Ureter (tissue), 1 donor: ENCODE measurements around the gene CHPT1. TPM values are rescaled to one million over a fixed set of nuclear protein-coding genes. Genes with fewer than 3 reads are reported as not detected.
"Not testable (repeated sequence)": the region's sequence is repeated elsewhere in the genome, so short reads cannot be mapped to it uniquely, and the experiment has no call there.

Source experiments
- DNase-seq: peaks from one replicate; pipeline ENCODE4 v3.0.0-alpha.2; 2020; ENCODE audit warnings: low spot score
- total RNA-seq: library from RNA; stranded (reverse); gene quantifications from one replicate; pipeline ENCODE4 v1.2.4, GENCODE V29; 2023
- donor health status: DM: yes; HTN: yes; CAD: no.

Gene CHPT1
- total RNA-seq = 49.9 TPM

DNA sequence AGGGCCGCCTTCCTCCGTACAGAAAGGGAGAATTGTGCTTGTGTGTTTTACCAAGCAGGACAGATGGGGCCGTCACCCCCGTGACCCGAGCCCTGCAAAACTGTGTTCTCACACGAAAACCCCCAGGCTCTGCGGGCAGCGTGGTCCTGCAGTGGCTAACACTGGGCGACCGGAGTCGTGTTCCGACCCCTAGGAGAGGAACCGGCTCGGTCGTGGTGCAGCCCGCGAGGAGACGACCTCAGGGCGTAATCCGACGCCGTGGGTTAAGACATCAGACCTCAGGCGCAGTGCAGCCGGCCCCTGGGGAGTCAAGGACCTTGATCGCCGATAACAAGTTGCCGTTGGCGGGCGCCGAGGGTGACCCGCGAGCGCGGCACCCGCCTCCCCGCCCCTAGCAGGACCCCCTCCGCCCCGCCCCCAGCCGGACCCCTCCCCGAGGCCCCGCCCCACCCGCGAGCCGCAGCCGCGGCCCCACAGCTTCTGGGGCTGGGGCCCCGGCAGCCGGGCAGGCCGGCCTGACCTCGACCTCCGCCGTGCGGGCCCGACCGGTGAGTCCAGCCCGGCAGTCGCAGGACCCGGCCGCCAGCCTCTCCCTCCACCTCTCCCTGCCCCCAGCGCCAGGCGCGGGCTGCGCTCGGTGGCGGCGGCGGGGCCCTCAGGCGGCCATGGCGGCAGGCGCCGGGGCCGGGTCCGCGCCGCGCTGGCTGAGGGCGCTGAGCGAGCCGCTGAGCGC lies at the start of gene CHPT1:
Gene CHPT1, plus strand, starts transcription at position 444 of the 733 bp plus-strand sequence. Its CDS starts 222 bp downstream, at position 666.
- peak; percentile 63 for DNase-seq

DNA sequence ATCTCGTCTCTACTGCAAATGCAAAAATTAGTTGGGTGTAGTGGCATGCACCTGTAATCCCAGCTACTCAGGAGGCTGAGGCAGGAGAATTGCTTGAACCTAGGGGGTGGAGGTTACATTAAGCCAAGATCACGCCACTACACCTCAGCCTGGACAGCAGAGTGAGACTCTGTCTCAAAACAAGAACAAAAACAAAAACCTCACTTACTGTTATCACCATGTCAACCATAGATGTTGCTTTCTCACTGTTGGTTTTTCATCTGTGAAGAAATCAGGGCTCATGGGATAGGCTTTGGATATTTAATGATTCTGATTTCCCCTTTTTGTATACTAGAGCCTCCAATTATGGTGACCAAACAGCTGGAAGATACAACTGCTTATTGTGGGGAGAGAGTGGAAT lies 49.7 kb upstream of the CHPT1 start:
- DNase-seq = no peak

DNA sequence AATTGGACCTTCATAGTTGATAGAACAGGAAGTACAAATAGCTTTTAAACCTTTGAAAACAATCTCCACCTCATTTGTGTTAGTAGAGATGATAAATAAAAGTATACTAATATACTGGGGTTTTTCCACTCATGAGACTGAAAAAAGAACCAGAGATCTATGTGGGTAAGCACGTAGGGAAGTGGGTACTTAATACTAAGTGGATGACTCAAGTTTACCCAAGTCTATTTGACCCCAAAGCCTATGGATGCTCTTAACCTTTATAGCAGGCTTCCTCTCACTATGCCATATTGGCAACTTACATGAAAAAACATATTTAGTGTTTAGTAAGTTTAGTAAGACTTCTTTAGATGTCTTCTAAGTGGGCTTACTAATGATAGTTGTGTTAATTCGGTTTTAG lies 49.2 kb upstream of the CHPT1 start:
- DNase-seq = no peak

DNA sequence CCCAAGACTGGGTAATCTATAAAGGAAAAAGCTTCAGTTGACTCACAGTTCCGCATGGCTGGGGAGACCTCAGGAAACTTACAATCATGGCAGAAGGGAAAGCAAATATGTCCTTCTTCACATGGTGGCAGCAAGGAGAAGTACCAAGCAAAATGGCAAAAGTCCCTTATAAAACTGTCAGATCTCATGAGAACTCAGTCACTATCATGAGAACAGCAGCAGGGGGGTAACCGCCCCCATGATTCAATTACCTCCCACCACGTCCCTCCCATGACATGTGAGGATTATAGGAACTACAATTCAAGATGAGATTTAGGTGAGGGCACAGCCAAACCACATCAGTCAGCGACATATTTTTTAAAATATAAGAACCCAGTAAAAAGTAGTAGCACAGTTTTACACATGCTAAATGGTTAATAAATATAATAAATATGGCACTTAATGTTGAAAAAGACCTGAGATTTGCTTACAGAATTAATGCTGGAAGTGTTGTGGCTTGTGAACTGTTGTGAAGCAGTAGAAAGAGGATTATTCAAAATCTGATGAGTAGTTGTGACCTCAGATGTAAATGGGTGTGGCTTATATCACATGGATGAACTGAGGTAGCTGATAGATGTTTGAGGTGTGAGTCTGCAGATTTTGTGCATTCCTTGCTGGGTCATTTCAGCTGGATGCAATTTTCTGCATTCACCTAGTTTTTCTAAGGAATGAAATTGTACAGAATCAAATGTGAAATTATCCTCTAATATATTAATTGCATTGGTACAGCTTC lies 46.9 kb upstream of the CHPT1 start:
- no peak for DNase-seq

DNA sequence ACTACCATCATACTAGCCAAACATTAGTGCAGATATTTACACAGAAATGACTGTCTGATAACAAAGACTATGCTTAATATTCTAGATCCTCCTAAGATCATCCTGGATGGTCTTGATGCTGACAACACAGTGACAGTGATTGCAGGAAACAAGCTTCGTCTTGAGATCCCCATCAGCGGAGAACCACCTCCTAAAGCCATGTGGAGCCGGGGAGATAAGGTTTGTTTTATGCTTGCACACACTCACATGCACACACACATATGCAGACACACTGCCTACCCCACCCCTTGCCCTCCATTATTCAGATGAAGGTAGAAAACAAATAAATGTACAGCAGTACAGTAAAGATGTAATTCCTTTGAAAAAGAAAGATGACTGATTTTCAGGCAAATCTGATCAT lies 44.4 kb upstream of the CHPT1 start:
- no peak for DNase-seq

DNA sequence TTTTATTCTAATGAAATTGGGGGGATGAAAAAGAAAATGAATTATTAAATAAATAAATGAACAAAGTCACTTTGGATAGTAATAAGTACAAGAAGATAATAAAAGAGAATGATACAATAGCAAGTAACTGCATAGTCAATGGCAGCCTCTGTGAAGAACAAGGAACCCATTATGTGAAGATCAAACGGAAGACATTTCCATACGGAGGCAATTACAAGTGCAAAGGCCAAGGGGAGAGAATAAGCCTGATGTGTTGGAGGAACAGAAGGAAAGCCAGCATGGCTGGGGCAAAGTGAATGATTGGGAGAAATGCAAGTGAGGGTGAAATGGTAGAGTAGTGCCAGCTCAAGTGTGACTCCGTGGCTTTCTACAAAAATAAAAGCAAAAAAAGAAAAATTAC lies 43.9 kb upstream of the CHPT1 start:
- no peak for DNase-seq

DNA sequence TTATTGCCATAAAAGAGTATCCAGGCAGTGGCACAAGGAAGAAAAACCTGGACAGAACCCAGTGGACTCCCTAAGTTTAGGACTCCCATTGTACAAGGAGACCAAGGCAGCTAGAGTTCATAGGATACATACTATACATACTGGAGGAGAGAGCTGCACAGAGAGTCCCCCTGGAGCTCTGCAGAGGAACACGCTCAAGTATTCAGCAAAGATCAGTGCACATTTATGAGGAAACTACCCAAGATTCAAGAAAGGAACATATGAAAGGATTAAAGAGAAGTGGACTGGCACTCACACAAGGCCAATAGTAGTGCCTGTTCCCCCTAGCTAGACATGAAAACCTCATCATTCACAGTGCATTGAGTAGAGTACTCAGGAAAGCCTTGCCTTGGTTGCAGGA lies 43.0 kb upstream of the CHPT1 start:
- DNase-seq = no peak

DNA sequence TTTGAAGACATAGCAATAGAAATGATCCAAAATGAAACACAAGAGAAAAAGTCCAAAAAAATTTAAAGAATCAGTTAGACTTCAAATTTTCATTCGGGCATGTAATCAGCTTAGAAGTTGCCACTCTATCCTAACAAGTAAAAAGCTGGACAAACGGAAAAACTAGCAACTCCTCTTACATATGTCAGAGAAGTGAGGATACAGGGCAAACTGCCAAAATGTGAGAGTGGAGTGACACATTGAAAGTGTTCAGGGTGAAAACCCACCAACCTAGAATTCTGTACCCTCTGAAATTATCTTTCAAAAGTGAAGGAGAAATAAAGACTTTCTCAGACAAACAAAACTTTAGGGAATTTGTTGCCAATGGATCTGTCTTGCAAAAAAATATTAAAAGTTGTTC lies 42.0 kb upstream of the CHPT1 start:
- DNase-seq = no peak

DNA sequence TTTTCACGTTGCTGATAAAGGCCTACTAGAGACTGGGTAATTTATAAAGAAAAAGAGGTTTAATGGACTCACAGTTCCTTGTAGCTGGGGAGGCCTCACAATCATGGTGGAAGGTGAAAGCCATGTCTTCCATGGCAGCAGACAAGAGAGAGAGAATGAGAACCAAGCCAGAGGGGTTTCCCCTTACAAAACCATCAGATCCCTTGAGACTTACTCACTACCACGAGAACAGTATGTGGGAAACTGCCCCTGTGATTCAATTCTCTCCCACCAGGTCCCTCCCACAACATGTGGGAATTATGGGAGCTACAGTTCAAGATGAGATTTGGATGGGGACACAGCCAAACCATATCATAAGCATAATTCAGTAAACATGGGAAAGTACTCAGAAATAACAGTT lies 36.8 kb upstream of the CHPT1 start:
- DNase-seq = not testable (repeated sequence)

DNA sequence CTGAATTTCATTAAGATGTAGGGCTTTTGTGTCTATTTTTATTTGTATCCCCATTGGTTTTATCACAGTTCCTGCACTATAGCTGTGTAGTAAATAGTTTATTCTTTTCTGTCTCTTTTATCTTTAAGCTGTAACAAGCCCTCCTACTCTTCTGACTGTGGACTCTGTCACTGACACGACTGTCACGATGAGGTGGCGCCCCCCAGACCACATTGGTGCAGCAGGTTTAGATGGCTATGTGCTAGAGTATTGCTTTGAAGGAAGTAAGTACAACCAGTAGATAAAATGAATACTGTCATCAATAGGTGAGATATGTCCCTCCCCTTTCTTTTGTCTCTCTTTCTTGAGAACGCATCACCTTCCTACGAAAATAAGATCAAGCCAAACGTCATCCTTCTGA lies 34.1 kb upstream of the CHPT1 start:
- DNase-seq = no peak

DNA sequence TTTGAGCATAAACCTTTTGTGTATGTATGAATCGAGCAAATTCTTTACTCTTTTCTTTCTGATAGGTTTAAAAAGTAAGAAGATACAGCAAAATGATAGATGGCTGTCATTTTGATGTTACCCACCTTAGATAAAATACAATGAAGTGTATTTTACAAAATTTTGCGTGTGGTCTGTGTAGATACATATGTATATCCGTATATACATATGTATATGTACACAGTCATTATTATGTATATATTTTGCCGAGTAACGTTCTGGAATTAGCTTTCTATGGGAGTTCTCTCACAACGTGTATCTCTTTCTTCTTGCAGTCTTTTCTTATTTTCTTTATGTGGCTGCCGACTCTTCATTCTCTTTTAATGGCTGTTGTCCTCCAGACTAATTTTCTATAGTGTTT lies 32.4 kb upstream of the CHPT1 start:
- no peak for DNase-seq

DNA sequence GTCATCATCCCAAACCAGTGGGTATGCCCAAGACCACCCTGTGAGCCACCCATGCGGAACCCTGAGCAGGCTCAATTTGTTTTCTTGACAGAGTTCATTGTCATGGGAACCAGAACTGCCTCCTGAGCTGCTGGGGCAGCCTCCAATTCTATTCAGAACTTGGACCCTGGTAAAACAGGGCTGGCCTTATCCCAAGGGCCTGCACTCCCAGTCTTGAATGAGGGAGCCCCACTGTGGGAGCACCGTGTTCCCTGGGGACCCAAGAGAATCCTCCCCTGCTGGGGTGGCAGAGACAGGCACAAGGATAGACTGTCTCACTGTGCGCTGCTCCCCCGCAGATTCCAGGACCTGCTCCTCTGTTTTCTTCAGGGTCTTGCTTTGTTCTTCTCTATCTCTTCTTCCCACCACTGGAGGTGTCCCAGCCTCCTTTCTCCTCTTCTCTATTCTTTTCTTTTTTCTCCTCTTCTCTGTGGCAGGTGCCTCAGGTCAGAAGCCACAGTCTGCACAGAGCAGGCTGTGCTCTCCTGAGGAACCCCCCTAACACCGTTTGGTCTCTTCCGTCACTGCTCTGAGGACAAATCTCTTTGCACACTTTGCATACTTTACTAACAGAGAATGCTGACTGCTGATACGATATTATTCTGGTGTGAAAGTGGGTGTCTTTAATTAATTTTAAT lies 31.2 kb upstream of the CHPT1 start:
- no peak for DNase-seq

DNA sequence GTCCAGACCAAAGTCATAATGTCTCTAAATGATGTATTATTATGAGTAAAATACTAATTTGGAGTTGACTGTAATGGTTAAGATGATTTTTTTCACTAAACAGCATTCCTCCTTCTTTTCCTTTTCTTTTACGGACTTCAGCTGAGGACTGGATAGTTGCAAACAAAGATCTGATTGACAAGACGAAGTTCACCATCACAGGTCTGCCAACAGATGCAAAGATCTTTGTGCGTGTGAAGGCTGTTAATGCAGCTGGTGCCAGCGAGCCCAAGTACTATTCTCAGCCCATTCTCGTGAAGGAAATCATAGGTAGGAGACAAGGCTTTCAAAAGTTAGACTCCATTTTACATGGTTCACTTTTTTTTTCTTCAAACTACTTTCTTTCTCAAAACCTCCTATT lies 29.8 kb upstream of the CHPT1 start:
- DNase-seq = no peak

DNA sequence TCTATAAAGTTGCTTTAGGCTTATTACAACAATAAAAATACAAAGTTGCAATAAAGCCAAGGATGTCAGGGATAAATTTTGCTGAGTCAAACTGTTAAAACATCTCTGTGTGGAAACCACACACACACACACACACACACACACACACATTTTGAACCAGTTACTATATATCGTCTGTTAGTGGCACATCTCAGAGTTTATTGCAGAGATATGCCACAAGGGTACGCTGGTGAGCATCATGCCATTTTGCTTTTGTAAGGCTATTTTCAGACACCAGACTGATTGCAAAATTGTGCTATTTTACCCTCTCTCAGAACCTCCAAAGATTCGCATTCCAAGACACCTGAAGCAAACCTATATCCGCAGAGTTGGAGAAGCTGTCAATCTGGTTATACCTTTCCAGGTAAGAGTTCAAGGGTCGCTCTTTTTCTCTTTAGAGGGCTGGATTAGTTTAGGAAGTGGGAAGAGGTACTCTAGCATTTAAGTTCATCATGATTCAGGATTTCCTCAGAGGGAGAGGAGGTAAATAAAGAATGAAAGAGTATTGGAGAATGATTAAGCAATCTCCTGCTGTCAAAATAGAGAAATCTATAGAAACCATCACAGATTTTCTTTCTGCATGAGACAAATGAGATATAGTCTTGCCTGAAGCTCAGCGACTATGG lies 27.3 kb upstream of the CHPT1 start:
- peak; percentile 44 for DNase-seq

DNA sequence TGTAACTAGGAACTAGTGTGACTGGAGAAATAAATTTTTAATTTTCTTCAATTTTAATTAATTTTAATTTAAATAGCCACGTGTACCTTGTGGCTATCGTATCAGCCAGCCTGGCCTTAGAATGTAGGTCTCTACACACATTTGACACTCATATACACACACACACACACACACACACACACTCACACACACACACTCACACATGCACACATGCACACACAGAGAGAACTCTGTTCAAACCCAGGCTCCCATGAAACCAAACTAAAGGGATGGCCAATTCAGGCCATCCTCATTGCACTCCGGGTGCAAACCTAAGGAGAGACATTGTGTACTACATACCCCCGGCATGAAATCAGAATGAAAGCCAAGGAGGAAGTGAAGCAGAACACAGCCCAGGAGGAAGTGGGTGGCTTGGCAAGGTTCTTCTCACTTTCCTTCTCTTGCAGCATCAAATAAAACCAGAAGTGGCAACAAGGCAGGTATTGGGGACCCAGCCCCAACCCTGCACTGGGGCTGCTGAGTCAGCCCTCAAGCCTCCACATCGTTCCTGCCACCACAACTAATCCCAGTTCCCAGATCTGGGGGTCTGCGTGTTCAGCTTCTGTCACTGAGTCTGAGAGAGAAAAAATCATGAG lies 26.2 kb upstream of the CHPT1 start:
- DNase-seq = peak; percentile 50

DNA sequence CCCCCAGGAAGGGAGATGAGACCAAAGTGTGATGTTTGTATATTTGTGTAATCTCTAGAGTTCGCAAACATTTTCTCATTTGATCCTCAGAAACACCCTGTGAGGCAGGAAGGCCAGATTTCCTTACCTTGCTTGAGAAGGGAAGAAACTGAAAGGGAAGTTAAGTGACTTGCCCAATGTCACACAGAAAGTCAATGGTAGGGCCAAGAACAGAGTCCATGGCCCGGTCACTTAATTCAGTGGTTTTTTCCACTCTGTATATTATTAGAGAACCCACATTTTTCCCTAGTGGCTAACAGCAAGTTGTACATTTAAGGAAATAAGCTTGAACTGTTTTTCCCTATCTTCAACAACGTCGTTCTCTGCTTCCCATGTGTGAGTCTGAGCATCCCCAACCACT lies 25.6 kb upstream of the CHPT1 start:
- no peak for DNase-seq

DNA sequence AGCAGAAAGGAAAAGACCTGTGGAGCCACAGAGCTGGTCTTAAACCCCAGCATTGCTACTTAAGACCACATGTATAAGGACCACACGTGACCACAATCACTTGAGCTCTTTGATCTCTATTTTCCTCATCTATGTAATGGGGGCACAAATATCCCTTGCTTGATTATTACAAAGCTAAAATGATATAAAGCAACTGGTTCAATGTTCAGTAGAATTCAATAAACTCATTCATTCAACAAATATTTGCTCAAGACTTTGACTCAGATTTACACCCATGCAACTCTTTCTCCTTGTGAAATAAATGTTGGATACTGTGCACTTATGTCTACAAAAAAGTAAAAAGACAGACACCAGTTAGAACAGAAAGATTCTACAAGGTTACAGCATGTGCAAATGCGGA lies 21.9 kb upstream of the CHPT1 start:
- DNase-seq = no peak

DNA sequence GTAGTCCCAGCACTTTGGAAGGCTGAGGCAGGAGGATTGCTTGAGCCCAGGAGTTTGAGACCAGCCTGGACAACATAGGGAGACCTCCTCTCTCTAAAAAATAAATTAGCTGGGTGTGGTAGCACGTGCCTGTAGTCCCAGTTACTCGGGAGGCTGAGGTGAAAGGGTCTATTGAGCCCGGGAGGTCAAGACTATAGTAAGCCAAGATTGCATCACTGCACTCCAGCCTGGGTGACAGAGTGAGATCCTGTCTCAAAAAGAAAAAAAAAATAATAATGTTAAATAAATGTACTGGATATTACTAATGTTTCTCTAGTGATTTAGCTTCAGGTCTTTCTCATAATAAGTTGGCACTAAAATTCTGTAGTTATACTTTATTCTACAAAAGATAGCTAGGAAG lies 20.9 kb upstream of the CHPT1 start:
- DNase-seq = not testable (repeated sequence)

DNA sequence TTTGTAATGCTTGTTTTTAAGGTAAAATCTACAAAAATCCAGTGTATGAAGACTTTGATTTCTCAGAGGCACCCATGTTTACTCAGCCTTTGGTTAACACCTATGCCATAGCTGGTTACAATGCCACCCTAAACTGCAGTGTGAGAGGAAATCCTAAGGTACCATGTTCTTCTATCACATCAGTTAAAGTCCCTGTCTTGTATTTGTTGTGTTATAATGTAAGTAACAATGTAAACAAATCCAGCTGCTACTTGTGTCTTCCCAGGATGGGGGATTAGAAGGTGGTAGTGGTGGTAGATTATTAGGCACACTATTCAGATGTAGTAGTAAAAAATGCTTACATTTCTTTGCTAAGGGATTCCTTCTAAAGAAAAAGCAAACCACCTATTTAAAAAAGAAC lies 19.4 kb upstream of the CHPT1 start:
- no peak for DNase-seq

DNA sequence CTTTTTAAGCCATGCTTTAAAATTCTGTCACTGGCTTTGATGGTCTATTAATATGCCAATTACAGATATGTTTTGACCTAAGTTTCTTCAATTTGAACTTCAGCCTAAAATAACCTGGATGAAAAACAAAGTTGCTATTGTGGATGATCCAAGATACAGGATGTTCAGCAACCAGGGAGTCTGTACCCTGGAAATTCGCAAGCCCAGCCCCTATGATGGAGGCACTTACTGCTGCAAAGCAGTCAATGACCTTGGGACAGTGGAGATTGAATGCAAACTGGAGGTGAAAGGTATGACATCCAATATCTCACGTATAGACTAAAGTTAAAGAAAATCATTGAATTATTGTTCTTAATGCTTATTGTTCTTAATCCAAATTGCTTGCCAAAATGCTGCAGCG lies 17.2 kb upstream of the CHPT1 start:
- DNase-seq = no peak

DNA sequence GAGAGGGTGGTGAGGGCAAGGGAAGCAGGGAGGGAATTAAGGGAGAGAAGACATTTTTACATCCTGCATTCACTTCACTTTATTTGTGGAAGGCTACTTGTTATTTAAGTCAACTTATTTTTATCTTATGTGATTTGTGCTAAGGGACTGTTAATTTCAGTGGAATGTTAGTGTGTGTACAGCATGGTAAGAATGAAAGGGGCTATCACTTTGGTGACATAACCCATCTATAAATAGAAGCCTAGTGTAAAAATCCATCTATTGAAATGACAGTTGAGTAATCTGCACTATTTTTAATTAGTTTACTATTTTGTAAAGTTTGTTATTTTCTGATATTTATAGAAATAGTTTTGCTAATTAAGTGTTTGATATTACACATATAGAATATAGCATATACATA lies 16.8 kb upstream of the CHPT1 start:
- no peak for DNase-seq

DNA sequence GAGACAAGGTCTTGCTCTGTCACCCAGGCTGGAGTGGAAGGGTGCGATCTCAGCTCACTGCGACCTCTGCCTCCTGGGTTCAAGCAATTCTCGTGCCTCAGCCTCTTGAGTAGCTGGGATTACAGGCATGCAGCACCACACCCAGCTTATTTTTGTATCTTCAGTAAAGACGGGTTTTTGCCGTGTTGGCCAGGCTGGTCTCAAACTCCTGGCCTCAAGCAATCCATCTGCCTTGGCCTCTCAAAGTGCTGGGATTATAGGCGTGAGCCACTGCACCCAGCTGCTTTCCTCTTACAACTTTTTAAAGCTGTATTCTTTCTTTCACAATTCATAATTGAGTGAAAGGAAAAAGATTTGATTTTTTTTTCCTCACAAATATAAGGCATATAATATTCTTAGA lies 15.8 kb upstream of the CHPT1 start:
- DNase-seq = not testable (repeated sequence)
